Measurements from ENCODE around the gene NAMPT. TPM values are rescaled to one million over a fixed set of nuclear protein-coding genes. Genes with fewer than 3 reads are reported as not detected.

NAMPT gene
- polyA plus RNA-seq, 3 donors: 71.3 to 358 (median 133) TPM

DNA sequence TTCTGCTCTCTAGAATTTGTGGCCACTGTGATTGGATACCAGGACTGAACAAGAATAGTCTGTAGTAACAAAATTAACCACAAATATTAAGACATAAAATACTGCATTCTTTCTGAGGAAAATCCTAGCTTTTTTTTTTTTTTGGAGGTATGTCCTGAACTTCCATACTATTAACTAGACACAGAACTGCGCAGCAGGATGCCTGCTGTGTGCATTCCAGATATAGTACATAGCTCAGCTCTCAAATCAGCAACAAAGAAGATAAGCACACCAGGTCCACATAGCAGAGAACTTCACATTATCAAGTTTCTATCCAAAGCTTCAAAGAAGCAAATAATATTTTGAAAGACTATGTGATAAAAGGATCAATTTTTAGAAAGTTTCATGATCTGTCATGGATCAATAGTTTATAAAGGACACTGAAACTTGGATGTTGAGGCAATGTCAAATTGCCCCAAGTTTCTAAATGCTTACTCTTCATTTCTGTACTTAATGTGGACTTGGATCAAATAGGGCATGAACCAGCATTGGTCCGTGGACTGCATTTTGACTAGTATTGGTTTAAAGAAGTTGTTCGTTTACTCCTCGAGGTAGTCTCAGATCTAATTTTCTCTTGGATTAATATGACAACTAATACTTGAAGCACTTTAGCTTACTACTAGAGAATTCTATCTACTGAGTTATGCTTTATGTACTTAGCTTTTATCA lies 15.4 kb downstream of the NAMPT start:
- H2AFZ ChIP-seq (ENCODE audit: insufficient read depth, low read depth, low read length, poor library complexity, severe bottlenecking): no peak overlapping the region
- intact Hi-C loops (cut with micrococcal nuclease): no loop called here
- H3K27me3 ChIP-seq (ENCODE audit: control insufficient read depth in 2 of 2, insufficient read depth in 2 of 2, low read length in 2 of 2): no peaks in the 10 kb centered on the region
- no peaks in the 10 kb centered on the region for H3K79me2 ChIP-seq (ENCODE audit: insufficient read depth, low read length)
- no peak overlapping the region for H3K9ac ChIP-seq (ENCODE audit: insufficient read depth, low read length, poor library complexity, severe bottlenecking)
- Mint-ChIP-seq H3K4me1 (peaks cover 4% of the 10 kb centered on the region), H3K9me3 (no peaks in the 10 kb centered on the region), H3K27me3 (ENCODE audit: low read depth in 3 of 3) (peaks cover 0 to 2% (median 0%) of the 10 kb centered on the region in 3 donors), H3K36me3 (peaks cover 88 to 98% of the 10 kb centered on the region in 2 donors), H3K27ac (peak overlapping the region in 1 of 7 donors; percentile 4), H3K4me3 (no peak overlapping the region)
- H3K4me3 ChIP-seq (replicated peaks in 1 of 3; ENCODE audit: low read depth in 2 of 3, low read length in 3 of 3): no peak overlapping the region
- H3K9me3 ChIP-seq (replicated peaks in 1 of 2; ENCODE audit: control insufficient read depth in 1 of 2, insufficient read depth in 1 of 2, low read length in 2 of 2): no peaks in the 10 kb centered on the region
- H3K4me1 ChIP-seq (ENCODE audit: control insufficient read depth in 1 of 2, insufficient read depth in 2 of 2, low read length in 2 of 2): no peaks in the 10 kb centered on the region
- WGBS (ENCODE audit: insufficient coverage): no CpG with 5 or more reads among the region's 4 CpGs
- TF ChIP-seq, protein P1, sequence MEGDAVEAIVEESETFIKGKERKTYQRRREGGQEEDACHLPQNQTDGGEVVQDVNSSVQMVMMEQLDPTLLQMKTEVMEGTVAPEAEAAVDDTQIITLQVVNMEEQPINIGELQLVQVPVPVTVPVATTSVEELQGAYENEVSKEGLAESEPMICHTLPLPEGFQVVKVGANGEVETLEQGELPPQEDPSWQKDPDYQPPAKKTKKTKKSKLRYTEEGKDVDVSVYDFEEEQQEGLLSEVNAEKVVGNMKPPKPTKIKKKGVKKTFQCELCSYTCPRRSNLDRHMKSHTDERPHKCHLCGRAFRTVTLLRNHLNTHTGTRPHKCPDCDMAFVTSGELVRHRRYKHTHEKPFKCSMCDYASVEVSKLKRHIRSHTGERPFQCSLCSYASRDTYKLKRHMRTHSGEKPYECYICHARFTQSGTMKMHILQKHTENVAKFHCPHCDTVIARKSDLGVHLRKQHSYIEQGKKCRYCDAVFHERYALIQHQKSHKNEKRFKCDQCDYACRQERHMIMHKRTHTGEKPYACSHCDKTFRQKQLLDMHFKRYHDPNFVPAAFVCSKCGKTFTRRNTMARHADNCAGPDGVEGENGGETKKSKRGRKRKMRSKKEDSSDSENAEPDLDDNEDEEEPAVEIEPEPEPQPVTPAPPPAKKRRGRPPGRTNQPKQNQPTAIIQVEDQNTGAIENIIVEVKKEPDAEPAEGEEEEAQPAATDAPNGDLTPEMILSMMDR (IDR thresholded peaks at IDR 0.05): no peak
- DNase-seq: no peak
- peaks cover 86 to 98% of the 10 kb centered on the region in 2 donors for H3K36me3 ChIP-seq (replicated peaks in 1 of 2; ENCODE audit: control insufficient read depth in 1 of 2, insufficient read depth in 2 of 2, low read length in 2 of 2)
- H3K27ac ChIP-seq (ENCODE audit: low read depth in 1 of 2, low read length in 2 of 2): no peak overlapping the region
- H4K20me1 ChIP-seq (ENCODE audit: insufficient read depth, low read length): peaks cover 94% of the 10 kb centered on the region
- no peak overlapping the region for H3K4me2 ChIP-seq (replicated peaks; ENCODE audit: extremely low read depth, low read length, poor library complexity, severe bottlenecking)

- Mint-ChIP-seq H3K4me1 (no peaks in the 10 kb centered on the region), H3K36me3 (peaks cover 87 to 94% of the 10 kb centered on the region in 2 donors), H3K27ac (peak overlapping the region in 3 of 7 donors; percentile 2 to 21 (median 10)), H3K27me3 (ENCODE audit: low read depth in 3 of 3) (peaks cover 0 to 5% (median 0%) of the 10 kb centered on the region in 3 donors), H3K9me3 (peaks cover 0 to 2% (median 0%) of the 10 kb centered on the region in 7 donors), H3K4me3 (no peak overlapping the region)
- intact Hi-C loops (cut with micrococcal nuclease): no loop called here
- Histone ChIP-seq H2AFZ (ENCODE audit: insufficient read depth, low read depth, low read length, poor library complexity, severe bottlenecking) (no peak overlapping the region), H4K20me1 (ENCODE audit: insufficient read depth, low read length) (peaks cover 87% of the 10 kb centered on the region), H3K9ac (ENCODE audit: insufficient read depth, low read length, poor library complexity, severe bottlenecking) (no peak overlapping the region), H3K27me3 (ENCODE audit: control insufficient read depth in 2 of 2, insufficient read depth in 2 of 2, low read length in 2 of 2) (no peaks in the 10 kb centered on the region), H3K4me3 (replicated peaks in 1 of 3; ENCODE audit: low read depth in 2 of 3, low read length in 3 of 3) (no peak overlapping the region), H3K4me2 (replicated peaks; ENCODE audit: extremely low read depth, low read length, poor library complexity, severe bottlenecking) (no peak overlapping the region), H3K27ac (ENCODE audit: low read depth in 1 of 2, low read length in 2 of 2) (no peak overlapping the region), H3K4me1 (ENCODE audit: control insufficient read depth in 1 of 2, insufficient read depth in 2 of 2, low read length in 2 of 2) (no peaks in the 10 kb centered on the region), H3K36me3 (replicated peaks in 1 of 2; ENCODE audit: control insufficient read depth in 1 of 2, insufficient read depth in 2 of 2, low read length in 2 of 2) (peaks cover 76 to 94% of the 10 kb centered on the region in 2 donors), H3K79me2 (ENCODE audit: insufficient read depth, low read length) (no peaks in the 10 kb centered on the region), H3K9me3 (replicated peaks in 1 of 2; ENCODE audit: control insufficient read depth in 1 of 2, insufficient read depth in 1 of 2, low read length in 2 of 2) (no peaks in the 10 kb centered on the region)
- no peak for DNase-seq
- TF ChIP-seq, protein P1 (IDR thresholded peaks at IDR 0.05): no peak
- 100% methylated on average over 3 of the region's 3 CpGs for WGBS (ENCODE audit: insufficient coverage)
These were observed 19.6 kb downstream of the NAMPT start for GRCh38 chr7:106265133-106265532.

Data from CD14-positive monocyte (primary cell).